ENCODE measurements around the gene PPM1J.
A peak's percentile ranks its signal among the peaks of the same experiment; 100 is the strongest.

PPM1J gene

GRCh38 chr1:112715264-112716053, at the start of gene PPM1J:
TSS of gene PPM1J (minus strand) at chr1:112715332. CDS start at chr1:112715301, 31 bp downstream.
- peak; percentile 97 for DNase-seq (ENCODE audit: low read depth)
- H3K4me3 ChIP-seq (ENCODE audit: low read length): peak within 1 kb of the TSS; percentile 65
- TF ChIP-seq CTCF (IDR thresholded peaks at IDR 0.05; ENCODE audit: insufficient read depth, low read depth, low read length, missing control alignments): no peak

GRCh38 chr1:112762541-112763500, 47.7 kb upstream of the PPM1J start:
- DNase-seq (ENCODE audit: low read depth): peak; percentile 85
- peak overlapping the region; percentile 27 for H3K4me3 ChIP-seq (ENCODE audit: low read length)
- TF ChIP-seq CTCF (IDR thresholded peaks at IDR 0.05; ENCODE audit: insufficient read depth, low read depth, low read length, missing control alignments): no peak

GRCh38 chr1:112761714-112762480, 46.8 kb upstream of the PPM1J start:
- no peak for TF ChIP-seq CTCF (IDR thresholded peaks at IDR 0.05; ENCODE audit: insufficient read depth, low read depth, low read length, missing control alignments)
- H3K4me3 ChIP-seq (ENCODE audit: low read length): no peak overlapping the region
- DNase-seq (ENCODE audit: low read depth): peak; percentile 73

GRCh38 chr1:112759228-112759627, 44.1 kb upstream of the PPM1J start:
- DNase-seq (ENCODE audit: low read depth): no peak
- no peak for TF ChIP-seq CTCF (IDR thresholded peaks at IDR 0.05; ENCODE audit: insufficient read depth, low read depth, low read length, missing control alignments)
- no peak overlapping the region for H3K4me3 ChIP-seq (ENCODE audit: low read length)

- TF ChIP-seq CTCF (IDR thresholded peaks at IDR 0.05; ENCODE audit: insufficient read depth, low read depth, low read length, missing control alignments): no peak
Measured at GRCh38 chr1:112754116-112754628, 39.0 kb upstream of the PPM1J start.

GRCh38 chr1:112748396-112748795, 33.3 kb upstream of the PPM1J start:
- H3K4me3 ChIP-seq (ENCODE audit: low read length): no peak overlapping the region
- DNase-seq (ENCODE audit: low read depth): no peak
- no peak for TF ChIP-seq CTCF (IDR thresholded peaks at IDR 0.05; ENCODE audit: insufficient read depth, low read depth, low read length, missing control alignments)

More at GRCh38 chr1:112754116-112754628, 39.0 kb upstream of the PPM1J start:
- no peak for DNase-seq (ENCODE audit: low read depth)
- no peak overlapping the region for H3K4me3 ChIP-seq (ENCODE audit: low read length)
